Measurements from ENCODE around the gene ANKRD42. TPM values are rescaled to one million over a fixed set of nuclear protein-coding genes. Genes with fewer than 3 reads are reported as not detected.
"Not testable (repeated sequence)": the region's sequence is repeated elsewhere in the genome, so short reads cannot be mapped to it uniquely, and the experiment has no call there.

ANKRD42 gene
- total RNA-seq, 1 experiment from 2014 or later: 8.6 TPM

GRCh38 chr11:83206221-83206620 is 12.7 kb downstream of the ANKRD42 start:
- no peaks in the 10 kb centered on the region for H3K4me1 Mint-ChIP-seq (ENCODE audit: insufficient read depth, unreplicated experiment)
- no TSS peak for BruUV-seq (replicated peaks)
- TF ChIP-seq CTCF (IDR thresholded peaks at IDR 0.05; ENCODE audit: unreplicated experiment): no peak
- ChIA-PET CTCF (no interaction called here), POLR2A (interaction anchor here (1.9 kb wide), 1 partner anchor 13 kb away, joined by 5 read pairs; the partner anchor contains the start of gene ANKRD42)
- intact Hi-C loops (cut with micrococcal nuclease): no loop called here
- DNase-seq (ENCODE audit: unreplicated experiment): no peak
- H3K9me3 Mint-ChIP-seq (ENCODE audit: unreplicated experiment): no peaks in the 10 kb centered on the region
- peaks cover 25% of the 10 kb centered on the region for H3K36me3 Mint-ChIP-seq (ENCODE audit: insufficient read depth, unreplicated experiment)
- no peak overlapping the region for H3K27ac Mint-ChIP-seq (ENCODE audit: low read depth, unreplicated experiment)
- no peaks in the 10 kb centered on the region for H3K27me3 Mint-ChIP-seq (ENCODE audit: insufficient read depth, unreplicated experiment)
- H3K4me3 Mint-ChIP-seq (ENCODE audit: unreplicated experiment): no peak overlapping the region

- BruUV-seq (replicated peaks); DNase-seq (ENCODE audit: unreplicated experiment); intact Hi-C loops (cut with micrococcal nuclease); H3K4me3 Mint-ChIP-seq (ENCODE audit: unreplicated experiment); H3K27ac Mint-ChIP-seq (ENCODE audit: low read depth, unreplicated experiment); H3K9me3 Mint-ChIP-seq (ENCODE audit: unreplicated experiment); H3K27me3 Mint-ChIP-seq (ENCODE audit: insufficient read depth, unreplicated experiment); H3K4me1 Mint-ChIP-seq (ENCODE audit: insufficient read depth, unreplicated experiment): not testable (repeated sequence)
- POLR2A ChIA-PET: interaction anchor here (0.5 to 1.9 kb wide), 3 partner anchors 13 to 295 kb away, joined by 3 to 5 read pairs (median 3); partner anchors contain the start of gene ANKRD42
- H3K36me3 Mint-ChIP-seq (ENCODE audit: insufficient read depth, unreplicated experiment): peaks cover 25% of the 10 kb centered on the region
- CTCF ChIA-PET: interaction anchor here (0.8 to 0.9 kb wide), 3 partner anchors 14 to 616 kb away, joined by 3 to 4 read pairs (median 3); no protein-coding TSS in a partner anchor
Measured at GRCh38 chr11:83206771-83207382, 13.4 kb downstream of the ANKRD42 start.

- CTCF ChIA-PET: interaction anchor here (1.1 kb wide), 1 partner anchor 19 kb away, joined by 3 read pairs; no protein-coding TSS in a partner anchor
- peaks cover 6% of the 10 kb centered on the region for H3K4me1 Mint-ChIP-seq (ENCODE audit: insufficient read depth, unreplicated experiment)
- intact Hi-C loops (cut with micrococcal nuclease): no loop called here
- peaks cover 9% of the 10 kb centered on the region for H3K36me3 Mint-ChIP-seq (ENCODE audit: insufficient read depth, unreplicated experiment)
- H3K27me3 Mint-ChIP-seq (ENCODE audit: insufficient read depth, unreplicated experiment): no peaks in the 10 kb centered on the region
- POLR2A ChIA-PET: no interaction called here
- DNase-seq (ENCODE audit: unreplicated experiment): peak; percentile 25
- TF ChIP-seq CTCF (IDR thresholded peaks at IDR 0.05; ENCODE audit: unreplicated experiment): no peak
- no peaks in the 10 kb centered on the region for H3K9me3 Mint-ChIP-seq (ENCODE audit: unreplicated experiment)
- no TSS peak for BruUV-seq (replicated peaks)
- no peak overlapping the region for H3K4me3 Mint-ChIP-seq (ENCODE audit: unreplicated experiment)
- H3K27ac Mint-ChIP-seq (ENCODE audit: low read depth, unreplicated experiment): no peak overlapping the region
Measured at GRCh38 chr11:83219095-83219494, 25.6 kb downstream of the ANKRD42 start.

GRCh38 chr11:83220260-83220659 is 26.7 kb downstream of the ANKRD42 start:
- intact Hi-C loops (cut with micrococcal nuclease): no loop called here
- no peaks in the 10 kb centered on the region for H3K9me3 Mint-ChIP-seq (ENCODE audit: unreplicated experiment)
- H3K4me1 Mint-ChIP-seq (ENCODE audit: insufficient read depth, unreplicated experiment): peaks cover 6% of the 10 kb centered on the region
- H3K4me3 Mint-ChIP-seq (ENCODE audit: unreplicated experiment): peak overlapping the region; percentile 52
- no peaks in the 10 kb centered on the region for H3K27me3 Mint-ChIP-seq (ENCODE audit: insufficient read depth, unreplicated experiment)
- no peaks in the 10 kb centered on the region for H3K36me3 Mint-ChIP-seq (ENCODE audit: insufficient read depth, unreplicated experiment)
- POLR2A ChIA-PET: interaction anchor here (0.6 to 1.4 kb wide), 3 partner anchors 26 to 295 kb away, joined by 3 to 4 read pairs (median 3); partner anchors contain the start of gene ANKRD42
- TF ChIP-seq CTCF (IDR thresholded peaks at IDR 0.05; ENCODE audit: unreplicated experiment): no peak
- no TSS peak for BruUV-seq (replicated peaks)
- DNase-seq (ENCODE audit: unreplicated experiment): peak; percentile 85
- CTCF ChIA-PET: interaction anchor here (0.6 to 1.9 kb wide), 4 partner anchors 9 to 31 kb away, joined by 3 to 8 read pairs (median 4); no protein-coding TSS in a partner anchor
- peak overlapping the region; percentile 65 for H3K27ac Mint-ChIP-seq (ENCODE audit: low read depth, unreplicated experiment)

Measured in MCF 10A (cell line).